OCI-LY3 (cell line): ENCODE results near the gene AQP12A.

Experiments
- EZH2phosphoT487 ChIP-seq: fragments of 200-600 bp; shearing (Covaris generic); IDR thresholded peaks from 2 replicates; pipeline ENCODE4 v1.6.1; 2018; ENCODE audit warnings: antibody characterized with exemption, mixed run types, low read depth
- TF ChIP-seq, protein P1 (sequence below): fragments of 200-600, 300-600 bp; sonication (generic); IDR thresholded peaks from 2 replicates; pipeline ENCODE4 v1.5.1; 2014; ENCODE audit warnings: antibody characterized with exemption, low read length, low read depth

- TF ChIP-seq, protein P1, sequence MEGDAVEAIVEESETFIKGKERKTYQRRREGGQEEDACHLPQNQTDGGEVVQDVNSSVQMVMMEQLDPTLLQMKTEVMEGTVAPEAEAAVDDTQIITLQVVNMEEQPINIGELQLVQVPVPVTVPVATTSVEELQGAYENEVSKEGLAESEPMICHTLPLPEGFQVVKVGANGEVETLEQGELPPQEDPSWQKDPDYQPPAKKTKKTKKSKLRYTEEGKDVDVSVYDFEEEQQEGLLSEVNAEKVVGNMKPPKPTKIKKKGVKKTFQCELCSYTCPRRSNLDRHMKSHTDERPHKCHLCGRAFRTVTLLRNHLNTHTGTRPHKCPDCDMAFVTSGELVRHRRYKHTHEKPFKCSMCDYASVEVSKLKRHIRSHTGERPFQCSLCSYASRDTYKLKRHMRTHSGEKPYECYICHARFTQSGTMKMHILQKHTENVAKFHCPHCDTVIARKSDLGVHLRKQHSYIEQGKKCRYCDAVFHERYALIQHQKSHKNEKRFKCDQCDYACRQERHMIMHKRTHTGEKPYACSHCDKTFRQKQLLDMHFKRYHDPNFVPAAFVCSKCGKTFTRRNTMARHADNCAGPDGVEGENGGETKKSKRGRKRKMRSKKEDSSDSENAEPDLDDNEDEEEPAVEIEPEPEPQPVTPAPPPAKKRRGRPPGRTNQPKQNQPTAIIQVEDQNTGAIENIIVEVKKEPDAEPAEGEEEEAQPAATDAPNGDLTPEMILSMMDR = no peak
- TF ChIP-seq EZH2phosphoT487 = no peak
Measured at GRCh38 chr2:240735476-240735875, 43.8 kb downstream of the AQP12A start.
